NCI-H2196 (cell line): ENCODE measurements around the gene SASH1.

Source experiments
- DNase-seq: peaks from one replicate; lab custom pipeline; 2025; ENCODE audit not compliant: unreplicated experiment; lab: John Stamatoyannopoulos, UW

Gene SASH1

GRCh38 chr6:148516617-148517016, 174.0 kb downstream of the SASH1 start:
- no peak for DNase-seq

- no peak for DNase-seq
Measured at GRCh38 chr6:148517470-148517869, 174.8 kb downstream of the SASH1 start.

GRCh38 chr6:148518511-148519156, 176.0 kb downstream of the SASH1 start:
- no peak for DNase-seq

GRCh38 chr6:148520109-148520841, 177.6 kb downstream of the SASH1 start:
- no peak for DNase-seq

GRCh38 chr6:148521158-148521557, 178.5 kb downstream of the SASH1 start:
- no peak for DNase-seq

- DNase-seq = no peak
Measured at GRCh38 chr6:148521586-148521985, 178.9 kb downstream of the SASH1 start.

- DNase-seq = no peak
Measured at GRCh38 chr6:148523048-148523447, 180.4 kb downstream of the SASH1 start.

GRCh38 chr6:148523551-148523950, 180.9 kb downstream of the SASH1 start:
- DNase-seq = no peak

GRCh38 chr6:148524471-148524882, 181.8 kb downstream of the SASH1 start:
- no peak for DNase-seq

- no peak for DNase-seq
Measured at GRCh38 chr6:148524976-148525375, 182.3 kb downstream of the SASH1 start.

- no peak for DNase-seq
Measured at GRCh38 chr6:148525453-148525852, 182.8 kb downstream of the SASH1 start.

GRCh38 chr6:148526145-148526544, 183.5 kb downstream of the SASH1 start:
- DNase-seq = no peak

- DNase-seq = no peak
Measured at GRCh38 chr6:148528292-148528691, 185.7 kb downstream of the SASH1 start.

- no peak for DNase-seq
Measured at GRCh38 chr6:148529010-148529409, 186.4 kb downstream of the SASH1 start.

GRCh38 chr6:148530394-148530953, 187.8 kb downstream of the SASH1 start:
- no peak for DNase-seq

GRCh38 chr6:148530976-148531375, 188.3 kb downstream of the SASH1 start:
- DNase-seq = no peak

GRCh38 chr6:148532698-148533097, 190.1 kb downstream of the SASH1 start:
- DNase-seq = no peak

- no peak for DNase-seq
Measured at GRCh38 chr6:148533309-148534107, 190.9 kb downstream of the SASH1 start.

GRCh38 chr6:148534871-148535270, 192.2 kb downstream of the SASH1 start:
- no peak for DNase-seq

GRCh38 chr6:148535381-148535780, 192.7 kb downstream of the SASH1 start:
- DNase-seq = no peak

GRCh38 chr6:148535976-148536375, 193.3 kb downstream of the SASH1 start:
- no peak for DNase-seq
